Heart left ventricle (tissue), 16 donors: ENCODE measurements around the gene LTB4R. TPM values are rescaled to one million over a fixed set of nuclear protein-coding genes. Genes with fewer than 3 reads are reported as not detected.

Source experiments
- ATAC-seq, 4 donors: fragments of 200-7000 bp; cut with Tn5 transposase; one replicate each; pipeline ENCODE4 v1.9.1; 2020 to 2022; ENCODE audit warnings: moderate library complexity in 4 of 4, mild to moderate bottlenecking in 3 of 4, moderate number of reproducible peaks in 1 of 4
- DNase-seq, 5 donors: peaks; one replicate each; pipeline ENCODE4 v3.0.0-alpha.2; 2020
- H3K27ac ChIP-seq, 12 donors: fragments of 200-600 bp; sonication (generic) in 4 of 12; one replicate each; pipeline versions ENCODE4 v1.5.0 to v1.8.0; 2016 to 2022; ENCODE audit warnings: mild to moderate bottlenecking in 2 of 12
- H3K27me3 ChIP-seq, 9 donors: fragments of 200-600 bp; sonication (generic) in 2 of 9; one replicate each; pipeline versions ENCODE4 v1.5.1 to v1.8.0; 2016 to 2022; ENCODE audit warnings: mild to moderate bottlenecking in 3 of 9
- H3K36me3 ChIP-seq, 9 donors: fragments of 200-600 bp; sonication (generic) in 2 of 9; one replicate each; pipeline versions ENCODE4 v1.5.0 to v1.8.0; 2018 to 2022; ENCODE audit warnings: mild to moderate bottlenecking in 2 of 9
- H3K4me1 ChIP-seq, 12 donors: fragments of 200-600 bp; sonication (generic) in 4 of 12; one replicate each; pipeline versions ENCODE4 v1.5.0 to v1.8.0; 2016 to 2022; ENCODE audit warnings: mild to moderate bottlenecking in 3 of 12
- H3K4me3 ChIP-seq, 12 donors: fragments of 200-600 bp; sonication (generic) in 4 of 12; one replicate each; pipeline versions ENCODE4 v1.5.0 to v1.8.0; 2017 to 2022; ENCODE audit warnings: mild to moderate bottlenecking in 9 of 12, moderate library complexity in 4 of 12
- H3K9me3 ChIP-seq, 12 donors: fragments of 200-600 bp; sonication (generic) in 4 of 12; one replicate each; pipeline versions ENCODE4 v1.5.0 to v1.8.0; 2016 to 2022; ENCODE audit warnings: mild to moderate bottlenecking in 1 of 12
- CTCF ChIP-seq, 12 donors: fragments of 200-600 bp; sonication (generic) in 4 of 12; IDR thresholded peaks; one replicate each; pipeline versions ENCODE4 v1.5.0 to v1.8.0; 2018 to 2022; ENCODE audit warnings: antibody characterized with exemption in 12 of 12, mild to moderate bottlenecking in 5 of 12
- POLR2A ChIP-seq, 2 donors: fragments of 450-650 bp; IDR thresholded peaks; one replicate each; pipeline ENCODE4 v1.6.1; 2017; ENCODE audit warnings: antibody characterized with exemption in 2 of 2, mild to moderate bottlenecking in 2 of 2, moderate library complexity in 2 of 2
- WGBS, 4 donors: extraction: QIAGEN DNeasy Blood & Tissue Kit in 2 of 4; methylation state at CpG; one replicate each; pipeline versions ENCODE4 v1.1.5 to v1.1.7; 2013 to 2018; 5-methylcytosine and 5-hydroxymethylcytosine counted together
- intact Hi-C, 10 donors: fragments of 100-400 bp; cut with DNase I; formaldehyde crosslinking; loops; one replicate each; pipeline versions ENCODE4 v1.11.1 to v1.14.2; 2022
- polyA plus RNA-seq, 2 donors: library from polyadenylated mRNA; stranded (reverse); fragments of 200-250 nt; gene quantifications; one replicate each; pipeline ENCODE4 v1.2.3, GENCODE V29; 2013
- total RNA-seq, 9 donors: library from RNA; depleted of rRNA in 2 of 9; stranded (reverse); fragments of >200 nt in 2 of 9; fragmentation: NEBNext Ultra II Directional in 3 of 9; extraction: Animal tissue kit (Norgen Biotek cat#: 25700) in 3 of 9; gene quantifications; one replicate each; pipeline versions ENCODE4 v1.1.0 to v1.2.4, GENCODE V29; 2016 to 2023
- donor health status: ischemic (EF 13 %, LVEDD 7.1; RV severe dilation, severe dysfunction).
- donor health status: healthy with polysubstance abuse.
- donor health status: DM: no; HTN: yes; CAD: no.
- donor health status: DM: no; HTN: no; CAD: no.
- donor health status: ischemic (EF 25% LVEDD 6.9; RV normal size, moderate dysfunction).
- donor health status: ischemic (EF 25% LVEDD 5.7; RV mildly dilated, moderate dysfunction).
- donor health status: healthy.
- donor health status: DM: yes; HTN: yes; CAD: no.
- donor health status: ischemic (EF 35%, LVEDD 5.7; RV mildly dilated, moderate dysfunction).
- donor health status: nonischemic (EF 11% LVEDD 7.7; RV severe dilation, severe dysfunction).
- donor health status: DM: yes; HTN: yes; CAD: no.
- donor health status: PGD.
- donor health status: ischemic (EF 29% LVEDD 5.4; RV normal size, mild dysfunction).
- donor health status: nonischemic (EF 23%, LVEDD 6.1; RV moderate dilation, normal function).

LTB4R gene
- total and polyA plus RNA-seq, 11 donors = 0.92 to 8.8 (median 1.7) TPM

- 75 to 86% (median 80%) methylated on average over 6 of the region's 6 CpGs for WGBS, 4 donors
- TF ChIP-seq POLR2A (IDR thresholded peaks at IDR 0.05) = no peak
- no peak for TF ChIP-seq CTCF (IDR thresholded peaks at IDR 0.05)
- Histone ChIP-seq H3K27me3 (no peaks in the 10 kb centered on the region), H3K36me3 (peaks cover 0 to 40% (median 23%) of the 10 kb centered on the region in 9 donors), H3K9me3 (no peaks in the 10 kb centered on the region), H3K4me1 (no peaks in the 10 kb centered on the region), H3K4me3 (no peak overlapping the region), H3K27ac (no peak overlapping the region)
- no peak for DNase-seq
- no peak for ATAC-seq
- intact Hi-C loops = no loop called here
Observed at GRCh38 chr14:24263848-24264247, 47.5 kb upstream of the LTB4R start.

GRCh38 chr14:24264298-24264697 lies 47.0 kb upstream of the LTB4R start:
- DNase-seq = peak in 1 of 5 donors; percentile 14
- Histone ChIP-seq H3K27ac (no peak overlapping the region), H3K36me3 (peaks cover 0 to 44% (median 26%) of the 10 kb centered on the region in 9 donors), H3K9me3 (no peaks in the 10 kb centered on the region), H3K4me1 (no peaks in the 10 kb centered on the region), H3K4me3 (no peak overlapping the region), H3K27me3 (no peaks in the 10 kb centered on the region)
- no peak for ATAC-seq
- intact Hi-C loops = no loop called here
- WGBS, 4 donors = 79 to 84% (median 80%) methylated on average over 5 to 6 of the region's 6 CpGs
- no peak for TF ChIP-seq POLR2A (IDR thresholded peaks at IDR 0.05)

DNA sequence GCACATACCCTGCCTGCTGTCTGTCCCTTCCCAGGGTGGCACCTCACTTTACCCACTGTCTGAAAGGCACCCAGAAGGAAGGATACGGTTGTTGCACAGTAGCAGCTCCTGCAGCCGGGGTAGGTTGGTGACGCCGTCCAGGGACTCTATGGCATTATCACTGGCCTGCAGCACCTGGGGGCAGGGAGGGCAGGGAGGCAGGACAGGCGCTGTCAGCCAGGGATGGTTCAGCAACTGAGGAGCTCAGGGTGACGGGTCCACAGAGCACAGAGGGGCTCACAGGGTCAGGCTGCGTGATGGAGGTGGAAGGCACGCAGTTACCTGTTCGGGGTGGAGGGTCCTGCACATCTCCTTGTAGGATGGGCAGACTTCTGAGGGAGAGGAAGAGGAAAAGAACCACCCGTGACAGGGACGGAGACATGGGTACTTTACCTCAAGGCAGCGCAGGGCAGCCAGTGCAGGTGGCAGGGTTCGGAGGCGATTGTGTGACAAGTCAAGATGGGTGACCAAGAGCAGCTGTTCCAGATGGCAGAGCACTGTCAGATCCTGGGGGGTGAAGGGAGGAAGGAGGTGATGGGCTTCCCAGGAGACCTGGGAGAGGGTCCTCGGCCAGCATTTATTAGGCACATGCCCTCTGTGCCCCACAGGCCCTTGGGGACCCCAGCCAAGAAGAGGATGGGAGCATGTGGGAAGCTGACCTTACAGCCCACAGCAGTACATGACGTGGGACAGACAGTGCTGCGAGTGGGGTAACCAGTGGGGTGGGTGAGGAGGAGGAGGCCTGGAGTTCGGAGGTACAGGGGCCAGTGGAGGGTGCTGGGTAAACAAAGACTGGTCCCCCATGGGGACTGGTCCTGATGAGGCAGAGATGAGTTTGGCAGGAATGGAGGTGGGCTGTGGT lies 44.7 kb upstream of the LTB4R start:
- no peaks in the 10 kb centered on the region for H3K9me3 ChIP-seq
- intact Hi-C loops = no loop called here
- H3K27ac ChIP-seq = no peak overlapping the region
- DNase-seq = no peak
- H3K4me3 ChIP-seq = no peak overlapping the region
- no peak for ATAC-seq
- peaks cover 0 to 46% (median 30%) of the 10 kb centered on the region in 9 donors for H3K36me3 ChIP-seq
- WGBS, 4 donors = 84 to 91% (median 88%) methylated on average over 18 of the region's 18 CpGs
- no peaks in the 10 kb centered on the region for H3K27me3 ChIP-seq
- peaks cover 0 to 7% (median 0%) of the 10 kb centered on the region in 12 donors for H3K4me1 ChIP-seq
- TF ChIP-seq POLR2A (IDR thresholded peaks at IDR 0.05) = no peak
- no peak for TF ChIP-seq CTCF (IDR thresholded peaks at IDR 0.05)

- intact Hi-C loops = no loop called here
- peaks cover 0 to 17% (median 6%) of the 10 kb centered on the region in 12 donors for H3K4me1 ChIP-seq
- DNase-seq (no peak), ATAC-seq (no peak)
- peaks cover 0 to 46% (median 30%) of the 10 kb centered on the region in 9 donors for H3K36me3 ChIP-seq
- WGBS, 4 donors = 91 to 95% (median 94%) methylated on average over 5 to 9 of the region's 9 CpGs
- H3K9me3 ChIP-seq = no peaks in the 10 kb centered on the region
- TF ChIP-seq CTCF (IDR thresholded peaks at IDR 0.05) (no peak), POLR2A (IDR thresholded peaks at IDR 0.05) (no peak)
- H3K4me3 ChIP-seq = no peak overlapping the region
- no peaks in the 10 kb centered on the region for H3K27me3 ChIP-seq
- H3K27ac ChIP-seq = no peak overlapping the region
Observed at GRCh38 chr14:24267516-24267915, 43.8 kb upstream of the LTB4R start.
